ENCODE data around the gene S1PR4. TPM values are rescaled to one million over a fixed set of nuclear protein-coding genes. Genes with fewer than 3 reads are reported as not detected.
"Not testable (repeated sequence)": the region's sequence is repeated elsewhere in the genome, so short reads cannot be mapped to it uniquely, and the experiment has no call there.

The S1PR4 gene
- total RNA-seq, 1 donor from 2014 or later = 3.1 TPM

DNA sequence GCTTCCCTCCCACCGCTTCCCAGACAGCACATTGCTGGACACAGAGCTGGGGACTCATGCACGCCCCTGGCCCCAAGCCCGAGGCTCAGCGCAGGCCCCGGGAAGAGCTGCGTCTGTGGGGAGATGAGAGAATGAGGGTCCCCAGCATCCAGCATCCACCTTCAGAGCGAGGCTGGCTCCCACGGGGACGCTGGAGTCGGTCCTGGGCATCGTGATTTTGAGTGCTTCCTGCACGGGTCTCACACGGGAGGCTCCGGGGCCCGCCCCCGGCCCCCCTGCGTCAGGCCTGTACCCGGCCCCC lies 11.9 kb downstream of the S1PR4 start:
- DNase-seq (ENCODE audit: low spot score) (no peak), ATAC-seq (no peak)
- intact Hi-C loops (cut with DNase I) = no loop called here

GRCh38 chr19:3190921-3191805 lies 12.6 kb downstream of the S1PR4 start:
- ATAC-seq = no peak

DNA sequence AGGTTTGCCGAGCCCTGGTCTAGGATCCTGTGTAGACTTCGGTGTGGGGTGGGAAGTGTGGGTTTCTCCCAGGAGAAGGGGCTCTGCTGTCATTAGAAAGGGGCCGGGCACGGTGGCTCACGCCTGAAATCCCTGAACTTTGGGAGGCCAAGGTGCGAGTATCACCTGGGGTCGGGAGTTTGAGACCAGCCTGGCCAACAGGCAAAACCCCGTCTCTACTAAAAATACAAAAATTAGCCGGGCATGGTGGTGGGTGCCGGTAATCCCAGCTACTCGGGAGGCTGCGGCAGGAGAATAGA lies 13.2 kb downstream of the S1PR4 start:
- DNase-seq (ENCODE audit: low spot score); intact Hi-C loops (cut with DNase I); ATAC-seq: not testable (repeated sequence)

More at GRCh38 chr19:3190921-3191805, 12.6 kb downstream of the S1PR4 start:
- DNase-seq (ENCODE audit: low spot score) = no peak
- intact Hi-C loops (cut with DNase I) = no loop called here

DNA sequence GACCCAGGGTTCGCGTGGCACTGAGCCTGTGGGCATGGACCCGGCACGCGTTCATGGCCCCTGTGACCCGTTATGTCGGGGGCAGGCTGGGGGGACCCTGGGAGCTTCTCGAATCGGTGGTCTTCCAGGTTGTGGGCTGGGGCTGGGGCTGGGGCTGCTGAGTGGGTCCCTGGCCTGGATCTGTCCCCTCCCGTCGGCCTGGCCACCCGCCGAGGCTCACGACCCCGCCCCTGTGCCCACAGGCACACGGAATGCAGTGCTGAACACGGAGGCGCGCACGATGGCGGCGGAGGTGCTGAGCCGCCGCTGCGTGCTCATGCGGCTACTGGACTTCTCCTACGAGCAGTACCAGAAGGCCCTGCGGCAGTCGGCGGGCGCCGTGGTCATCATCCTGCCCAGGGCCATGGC lies 13.7 kb downstream of the S1PR4 start:
- DNase-seq (ENCODE audit: low spot score) (no peak), ATAC-seq (no peak)
- intact Hi-C loops (cut with DNase I) = no loop called here

DNA sequence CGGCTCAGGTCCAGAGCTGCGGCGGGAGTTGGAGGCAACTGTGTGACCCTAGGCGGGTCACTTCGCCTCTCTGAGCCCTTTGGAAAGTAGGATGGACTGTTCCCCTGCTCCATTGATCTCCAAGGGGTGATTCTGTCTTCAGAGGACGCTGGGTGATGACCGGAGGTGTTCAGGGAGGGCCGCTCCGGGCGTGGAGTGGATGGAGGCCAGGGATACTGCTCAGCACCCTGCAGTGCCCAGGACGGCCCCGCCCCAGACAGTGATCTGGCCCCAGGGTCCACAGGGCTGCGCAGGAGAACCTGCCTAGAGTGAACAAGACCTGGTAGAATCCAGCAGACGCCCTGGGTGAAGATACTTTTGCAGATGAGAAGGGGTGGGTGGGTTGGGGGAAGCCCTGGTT lies 14.1 kb downstream of the S1PR4 start:
- no peak for DNase-seq (ENCODE audit: low spot score)
- intact Hi-C loops (cut with DNase I) = no loop called here
- no peak for ATAC-seq

- ATAC-seq (no peak), DNase-seq (ENCODE audit: low spot score) (no peak)
Observed at GRCh38 chr19:3193256-3194105, 14.9 kb downstream of the S1PR4 start.

DNA sequence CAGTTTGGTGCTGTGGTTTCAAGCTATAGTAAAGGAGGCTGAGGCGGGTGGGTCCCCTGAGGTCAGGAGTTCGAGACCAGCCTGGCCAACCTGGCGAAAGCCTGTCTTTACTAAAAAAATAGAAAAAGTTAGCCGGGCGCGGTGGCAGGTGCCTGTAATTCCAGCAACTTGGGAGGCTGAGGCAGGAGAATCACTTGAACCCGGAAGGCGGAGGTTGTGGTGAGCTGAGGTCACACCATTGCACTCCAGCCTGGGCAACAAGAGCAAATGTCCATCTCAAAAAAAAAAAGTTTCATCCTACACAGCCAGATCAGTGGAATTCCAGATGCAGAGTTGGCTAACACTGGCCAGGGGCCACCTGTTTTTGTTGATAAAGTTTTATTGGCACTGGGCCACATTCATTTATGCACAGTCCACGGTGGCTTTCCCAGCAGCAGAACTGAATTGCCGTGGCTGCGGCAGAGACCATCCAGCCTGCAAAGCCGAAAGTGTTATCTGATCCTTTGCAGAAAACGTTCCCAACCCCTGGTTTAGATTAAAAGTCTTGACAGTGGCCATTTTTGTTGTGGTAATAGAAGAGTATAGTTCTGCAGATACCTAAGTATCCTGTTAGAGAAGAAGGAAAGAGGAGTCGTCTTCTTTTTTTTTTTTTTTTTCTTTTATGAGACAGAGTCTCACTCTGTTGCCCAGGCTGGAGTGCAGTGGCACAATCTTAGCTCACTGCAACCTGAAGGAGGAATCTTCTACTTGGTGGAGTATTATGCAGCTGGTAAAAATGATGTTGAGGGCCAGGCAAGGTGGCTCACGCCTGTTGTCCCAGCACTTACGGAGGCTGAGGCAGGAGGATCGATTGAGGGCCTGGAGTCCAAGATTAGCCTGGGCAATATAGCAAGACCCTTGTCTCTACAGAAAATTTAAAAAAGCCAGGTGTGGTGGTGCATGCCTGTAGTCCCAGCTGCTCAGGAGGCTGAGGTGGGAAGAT lies 15.8 kb downstream of the S1PR4 start:
- ATAC-seq = no peak
- intact Hi-C loops (cut with DNase I) = no loop called here
- DNase-seq (ENCODE audit: low spot score) = no peak

More at GRCh38 chr19:3193256-3194105, 14.9 kb downstream of the S1PR4 start:
- intact Hi-C loops (cut with DNase I) = no loop called here

DNA sequence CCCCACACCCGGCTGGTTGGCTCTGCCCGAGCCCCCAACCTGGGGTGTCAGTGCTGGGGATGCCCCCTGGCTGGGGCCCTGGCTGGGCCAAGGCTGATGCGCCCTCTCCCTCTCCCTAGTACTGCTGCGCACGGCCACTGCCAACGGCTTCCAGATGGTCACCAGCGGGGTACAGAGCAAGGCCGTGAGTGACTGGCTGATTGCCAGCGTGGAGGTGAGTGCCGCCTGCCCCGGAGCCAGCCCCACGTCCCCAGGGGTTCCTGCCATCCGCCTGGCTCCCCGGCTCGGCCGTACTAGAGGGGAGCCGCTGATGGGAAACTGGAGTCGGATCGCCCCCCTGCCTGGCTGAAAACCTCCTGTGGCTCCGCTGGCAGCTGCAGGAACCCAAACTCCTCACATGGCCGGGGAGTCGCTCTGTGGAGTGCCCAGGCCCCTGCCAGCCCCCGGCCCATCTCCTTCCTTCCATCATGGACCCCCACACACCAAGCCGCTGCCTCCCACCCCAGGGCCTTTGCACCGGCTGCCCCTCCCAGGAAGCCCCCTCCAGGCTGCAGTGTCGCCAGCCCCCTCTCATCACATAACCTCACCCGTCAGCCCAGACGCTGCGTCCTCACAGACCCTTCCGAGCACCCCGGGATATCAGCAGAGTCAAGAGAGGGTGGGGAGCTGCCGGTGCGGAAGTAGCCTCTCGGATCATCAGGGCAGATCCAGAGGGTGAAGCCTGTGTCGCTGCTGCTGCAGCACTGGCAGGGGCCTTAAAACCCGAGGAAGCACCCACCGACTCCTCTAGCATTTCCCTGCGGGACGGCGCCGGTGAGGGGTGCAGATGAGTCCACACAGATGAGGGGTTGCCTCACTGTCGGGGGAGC lies 17.7 kb downstream of the S1PR4 start:
- no peak for DNase-seq (ENCODE audit: low spot score)
- intact Hi-C loops (cut with DNase I) = no loop called here
- no peak for ATAC-seq

DNA sequence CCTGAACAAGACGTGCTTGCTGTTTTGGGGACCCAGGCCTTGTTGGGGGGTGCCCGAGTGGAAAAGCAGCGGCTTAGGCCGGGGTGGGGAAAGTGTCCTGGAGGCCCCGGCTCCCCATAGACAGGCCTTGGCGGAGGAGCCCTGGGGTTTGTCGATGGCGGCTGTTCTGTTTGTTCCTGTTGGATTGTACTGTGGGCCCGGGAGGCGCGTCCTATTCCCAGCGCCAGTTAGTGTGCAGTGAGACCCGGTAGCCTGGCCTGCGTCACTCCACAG lies 18.3 kb downstream of the S1PR4 start:
- DNase-seq (ENCODE audit: low spot score) (no peak), ATAC-seq (no peak)
- intact Hi-C loops (cut with DNase I) = no loop called here

DNA sequence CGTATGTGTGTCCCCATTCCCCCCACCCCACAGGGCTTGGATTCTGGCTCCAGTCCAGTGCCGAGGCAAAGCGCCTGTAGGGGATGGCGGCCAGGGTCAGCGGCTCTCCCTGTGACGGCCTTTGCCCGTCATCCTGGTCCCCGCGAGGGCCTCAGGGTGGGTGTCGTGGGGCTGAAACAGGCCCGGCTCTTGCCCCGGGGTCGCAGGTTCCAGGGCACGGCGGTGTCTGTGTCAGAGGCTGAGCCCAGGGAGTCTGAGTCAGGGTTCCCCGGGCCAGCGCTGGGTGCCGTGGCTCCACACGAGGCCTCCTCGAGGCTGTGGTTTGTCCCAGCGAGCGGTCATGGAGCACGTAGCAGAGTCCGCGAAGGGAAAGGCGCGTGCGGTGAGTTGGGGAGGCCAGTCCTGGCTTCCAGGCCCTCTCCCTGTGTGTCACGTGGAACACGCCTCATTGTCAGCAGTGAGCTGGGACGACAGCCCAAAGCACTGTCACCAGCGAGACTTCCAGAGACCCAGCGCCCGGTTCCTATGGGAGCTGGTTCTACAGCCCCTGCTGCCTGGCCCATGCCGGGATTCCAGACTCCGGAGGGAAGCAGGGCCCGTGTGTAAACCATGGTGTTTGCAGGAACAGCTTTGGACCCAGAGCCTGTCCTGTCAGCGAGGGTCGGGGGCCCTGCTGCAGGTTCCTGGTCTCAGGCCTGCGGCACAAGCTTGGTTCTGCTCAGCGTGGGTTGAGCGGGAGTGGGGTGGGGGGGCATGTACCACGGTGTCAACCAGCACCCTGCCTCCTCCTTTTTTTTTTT lies 20.5 kb downstream of the S1PR4 start:
- ATAC-seq = no peak
- intact Hi-C loops (cut with DNase I) = no loop called here
- no peak for DNase-seq (ENCODE audit: low spot score)

- DNase-seq (ENCODE audit: low spot score) (no peak), ATAC-seq (no peak)
- intact Hi-C loops (cut with DNase I) = no loop called here
Observed at GRCh38 chr19:3201072-3201700, 22.6 kb downstream of the S1PR4 start.

DNA sequence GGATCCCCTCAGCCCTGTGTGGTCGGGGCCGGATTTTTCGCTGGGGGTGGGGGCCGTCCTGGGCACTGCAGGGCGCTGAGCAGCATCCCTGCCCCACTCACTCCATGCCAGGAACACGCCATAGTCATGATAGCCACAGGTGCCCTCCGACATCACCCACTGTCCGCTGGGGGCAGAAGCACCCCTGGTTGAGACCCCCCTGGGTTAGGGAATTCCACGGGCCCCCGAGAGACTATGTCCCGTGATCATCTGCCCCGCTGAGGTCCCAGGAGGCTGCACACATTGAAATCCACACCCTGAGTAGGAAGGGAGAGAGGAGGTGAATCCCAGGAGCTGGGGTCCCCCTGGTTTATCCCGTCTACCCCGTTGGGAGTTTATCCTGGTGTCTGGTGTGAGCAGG lies 23.3 kb downstream of the S1PR4 start:
- ATAC-seq (no peak), DNase-seq (ENCODE audit: low spot score) (no peak)
- intact Hi-C loops (cut with DNase I) = no loop called here

GRCh38 chr19:3202346-3202745 lies 23.8 kb downstream of the S1PR4 start:
- DNase-seq (ENCODE audit: low spot score) (no peak), ATAC-seq (no peak)
- intact Hi-C loops (cut with DNase I) = no loop called here

- ATAC-seq; intact Hi-C loops (cut with DNase I); DNase-seq (ENCODE audit: low spot score): not testable (repeated sequence)
Observed at GRCh38 chr19:3202895-3203294, 24.3 kb downstream of the S1PR4 start.

- ATAC-seq (no peak), DNase-seq (ENCODE audit: low spot score) (no peak)
- intact Hi-C loops (cut with DNase I) = no loop called here
Observed at GRCh38 chr19:3203805-3204645, 25.5 kb downstream of the S1PR4 start.

DNA sequence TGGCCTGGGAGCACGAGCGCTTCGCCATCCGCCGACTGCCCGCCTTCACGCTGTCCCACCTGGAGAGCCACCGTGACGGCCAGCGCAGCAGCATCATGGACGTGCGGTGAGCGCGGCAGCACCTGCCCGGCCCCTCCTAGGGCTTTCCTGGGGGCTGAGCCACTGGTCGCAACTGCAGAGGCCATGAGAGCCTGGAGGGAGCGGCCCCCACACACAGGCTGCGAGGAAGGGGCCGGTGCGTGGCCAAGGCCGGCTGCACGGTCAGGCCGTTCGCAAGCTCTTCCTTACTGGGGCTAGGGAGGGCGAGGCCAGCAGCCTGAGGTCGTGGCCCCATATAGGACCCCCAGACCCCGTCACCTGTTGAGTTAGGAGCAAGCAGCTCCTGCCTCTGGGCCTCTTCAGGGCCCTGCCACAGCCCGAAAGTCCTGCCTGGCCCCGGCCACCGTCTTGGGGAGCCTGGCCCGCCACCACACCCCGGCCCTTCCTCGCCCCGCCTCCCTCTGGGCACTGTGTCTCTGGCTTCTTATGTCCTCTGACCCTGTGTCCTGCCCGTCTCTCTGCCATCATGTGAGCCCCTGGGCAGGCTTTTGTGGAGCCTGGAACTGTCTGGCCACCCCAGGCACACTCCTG lies 26.2 kb downstream of the S1PR4 start:
- intact Hi-C loops (cut with DNase I) = no loop called here
- no peak for ATAC-seq
- no peak for DNase-seq (ENCODE audit: low spot score)

All from sciatic nerve (tissue), 2 donors.